Endothelial cell of umbilical vein (primary cell): Measurements from ENCODE around the gene DIPK2B.

Experiments used
- CTCF ChIP-seq, 2 donors: IDR thresholded peaks; 1 replicate in 1 of 2; 2 replicates in 1 of 2; pipeline ENCODE4 v1.5.1; 2011; ENCODE audit warnings: low read length in 2 of 2, mild to moderate bottlenecking in 2 of 2, moderate library complexity in 2 of 2, control low read depth in 1 of 2, inconsistent platforms in 1 of 2, low read depth in 1 of 2; ENCODE audit not compliant: insufficient read depth in 1 of 2; ENCODE audit errors: extremely low read depth in 1 of 2
- MAX ChIP-seq: IDR thresholded peaks from 2 replicates; pipeline ENCODE4 v1.6.1; 2011; ENCODE audit not compliant: insufficient read depth, insufficient read length
- POLR2A ChIP-seq: IDR thresholded peaks from 2 replicates; pipeline ENCODE4 v1.6.1; 2012; ENCODE audit warnings: low read depth, mild to moderate bottlenecking, control low read depth, low read length
- POLR2AphosphoS5 ChIP-seq: IDR thresholded peaks from 2 replicates; pipeline ENCODE4 v1.6.1; 2012; ENCODE audit warnings: low read depth, mild to moderate bottlenecking, control low read depth, low read length, moderate library complexity; ENCODE audit not compliant: insufficient read depth

GRCh38 chrX:45198706-45199105 lies 2.0 kb downstream of the DIPK2B start:
- no peak for TF ChIP-seq POLR2A
- no peak for TF ChIP-seq CTCF (IDR thresholded peaks at IDR 0.05; ENCODE audit: extremely low read depth in 1 of 2, insufficient read depth in 1 of 2, low read depth in 1 of 2, low read length in 2 of 2)
- no peak for TF ChIP-seq MAX
- no peak for TF ChIP-seq POLR2AphosphoS5
